ENCODE measurements around the gene ROBO1.

ROBO1 gene

GRCh38 chr3:79297245-79297960 is 470.4 kb downstream of the ROBO1 start:
- DNase-seq, result no peak

DNA sequence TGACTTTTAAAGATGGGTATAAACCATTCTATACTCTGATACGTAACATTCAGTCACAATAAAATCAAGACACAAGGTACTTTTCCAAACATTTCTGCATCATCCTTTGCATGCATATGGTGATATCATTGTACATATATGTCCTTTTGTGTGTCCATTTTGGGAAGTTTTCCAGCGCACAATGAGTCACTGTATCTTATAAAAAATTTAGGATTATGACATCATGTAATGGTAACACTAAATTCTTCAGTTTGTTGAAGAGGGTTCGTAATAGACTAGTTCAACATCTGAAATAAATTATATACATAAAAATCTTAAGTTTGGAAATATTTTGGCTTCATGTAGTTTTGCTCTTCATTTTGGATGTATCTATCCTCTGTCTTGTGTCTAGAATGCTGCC is 480.9 kb downstream of the ROBO1 start:
- DNase-seq, result no peak

DNA sequence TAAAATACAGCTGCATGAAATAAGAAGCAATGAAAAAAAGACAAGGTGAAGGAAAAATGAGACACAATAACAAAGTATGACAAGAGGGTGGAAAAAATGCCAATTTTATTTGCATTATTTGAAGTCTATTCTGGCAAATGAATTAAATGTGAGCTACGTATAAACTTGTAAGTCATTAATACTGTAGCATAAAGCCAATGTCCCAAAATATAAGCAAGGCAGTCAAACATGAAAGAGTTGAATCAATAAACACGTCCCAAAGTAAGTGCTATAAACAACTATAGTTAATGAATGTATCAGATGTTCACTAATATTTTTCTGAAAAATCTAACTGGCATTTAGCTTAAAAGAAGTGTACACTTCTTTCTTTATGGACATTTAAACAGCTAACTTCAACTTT is 481.9 kb downstream of the ROBO1 start:
- no peak for DNase-seq

- DNase-seq, result no peak
These were observed 482.4 kb downstream of the ROBO1 start for GRCh38 chr3:79285380-79285779.

- DNase-seq, result no peak
These were observed 483.0 kb downstream of the ROBO1 start for GRCh38 chr3:79284781-79285180.

DNA sequence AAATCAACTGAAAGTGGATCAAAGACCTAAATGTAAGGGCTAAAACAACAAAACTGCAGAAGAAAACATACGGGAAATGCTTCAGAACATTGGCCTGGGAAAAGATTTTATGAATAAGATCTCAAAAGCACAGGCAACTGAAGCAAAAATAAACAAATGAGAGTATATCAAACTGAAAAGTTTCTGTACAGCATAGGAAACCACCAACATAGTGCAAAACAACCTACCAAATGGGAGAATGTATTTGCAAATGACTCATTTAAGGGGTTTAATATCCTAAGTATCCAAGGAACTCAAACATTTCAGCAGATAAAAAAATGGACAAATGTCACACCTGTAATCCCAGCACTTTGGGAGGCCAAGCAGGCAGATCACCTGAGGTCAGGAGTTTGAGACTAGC is 489.1 kb downstream of the ROBO1 start:
- no peak for DNase-seq

DNA sequence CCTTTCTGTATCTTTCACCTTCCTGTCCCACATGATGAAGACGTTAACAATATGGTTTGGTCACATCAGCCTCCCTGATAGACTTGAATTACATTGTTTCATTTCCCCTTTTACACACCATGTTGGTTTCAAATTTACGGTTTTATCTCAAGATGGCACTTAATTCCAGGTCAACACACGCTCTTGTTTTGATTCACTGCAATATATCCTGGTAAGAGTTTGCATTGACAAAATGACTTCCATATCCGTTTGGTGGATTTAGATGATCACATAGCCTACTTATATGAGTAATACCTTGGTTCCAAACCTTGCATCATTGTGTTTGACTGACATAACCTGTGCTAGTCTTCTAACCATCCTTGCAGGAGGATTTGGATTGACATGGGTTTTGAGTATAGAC is 499.4 kb downstream of the ROBO1 start:
- no peak for DNase-seq

GRCh38 chr3:79264892-79265291 is 502.9 kb downstream of the ROBO1 start:
- no peak for DNase-seq

DNA sequence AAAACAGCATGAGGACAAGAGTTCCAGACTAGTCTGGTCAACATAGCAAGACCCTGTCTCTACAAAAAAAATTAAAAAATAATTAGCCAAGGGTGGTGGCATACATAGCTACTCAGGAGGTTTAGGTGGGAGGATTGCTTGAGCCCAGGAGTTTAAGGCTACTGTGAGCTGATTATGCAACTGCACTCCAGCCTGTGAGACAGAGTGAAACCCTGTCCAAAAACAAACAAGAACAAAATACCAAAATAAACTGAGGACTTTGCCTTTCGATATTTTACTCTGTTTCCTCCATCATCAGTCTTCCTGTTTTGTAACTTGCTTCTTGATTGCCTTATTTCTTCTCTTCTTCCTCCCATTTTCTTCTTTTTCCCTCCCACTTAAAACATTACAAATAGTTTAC is 504.4 kb downstream of the ROBO1 start:
- no peak for DNase-seq

GRCh38 chr3:79258479-79258878 is 509.3 kb downstream of the ROBO1 start:
- no peak for DNase-seq

DNA sequence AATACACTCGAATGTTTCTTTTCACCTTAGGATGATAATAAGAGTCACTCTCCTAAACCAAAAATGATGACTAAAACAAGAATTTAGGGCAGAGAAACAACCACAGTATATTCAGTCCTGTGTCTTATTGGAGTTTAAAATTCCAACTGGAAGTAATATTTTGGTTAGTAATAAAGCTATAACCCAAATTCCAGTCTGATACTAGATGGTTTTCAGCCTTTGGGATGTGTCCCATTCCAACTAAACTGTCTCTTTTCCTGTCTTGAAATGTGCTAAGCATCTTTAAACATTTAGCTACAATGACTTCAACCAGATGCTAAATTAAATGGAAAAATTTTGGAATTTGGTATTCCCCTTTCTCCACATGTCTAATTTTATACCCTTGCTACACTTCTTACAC is 510.0 kb downstream of the ROBO1 start:
- no peak for DNase-seq

DNA sequence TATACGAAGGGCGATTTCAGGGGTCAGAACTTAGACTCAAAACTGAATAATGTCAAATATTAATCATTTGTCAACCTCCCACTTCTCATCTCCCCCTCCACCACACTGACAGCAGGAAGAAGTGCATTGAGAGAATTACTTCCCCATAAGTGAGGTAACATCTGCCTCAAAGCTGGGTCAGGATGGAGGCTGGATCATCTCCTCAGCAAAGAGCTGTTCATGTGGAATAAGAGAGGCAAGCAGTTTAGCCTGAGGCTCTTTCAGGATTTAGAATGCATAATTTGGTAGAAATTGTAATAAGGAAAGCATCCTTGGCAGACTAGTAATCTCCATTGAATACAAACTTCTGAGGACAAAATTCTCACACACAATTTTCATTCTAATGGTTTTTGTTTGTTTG is 512.1 kb downstream of the ROBO1 start:
- no peak for DNase-seq

DNA sequence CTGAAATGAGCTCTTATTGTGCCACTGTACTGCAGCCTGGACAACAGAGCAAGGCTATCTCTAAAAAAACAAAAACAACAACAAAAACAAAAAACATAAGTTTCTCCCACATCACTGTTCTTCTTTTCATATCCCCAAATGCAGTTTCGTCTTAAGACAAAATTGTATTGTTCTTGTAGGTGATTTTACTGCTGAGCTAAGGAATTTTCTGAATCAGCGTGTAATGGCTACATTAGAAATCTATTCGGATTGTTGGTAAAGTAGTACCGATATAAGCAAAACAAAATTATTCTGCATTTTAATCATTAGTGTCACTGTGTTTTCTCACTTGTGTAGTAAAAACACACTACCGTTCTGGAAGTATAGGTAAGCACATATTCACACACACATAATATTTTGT is 512.5 kb downstream of the ROBO1 start:
- no peak for DNase-seq

DNA sequence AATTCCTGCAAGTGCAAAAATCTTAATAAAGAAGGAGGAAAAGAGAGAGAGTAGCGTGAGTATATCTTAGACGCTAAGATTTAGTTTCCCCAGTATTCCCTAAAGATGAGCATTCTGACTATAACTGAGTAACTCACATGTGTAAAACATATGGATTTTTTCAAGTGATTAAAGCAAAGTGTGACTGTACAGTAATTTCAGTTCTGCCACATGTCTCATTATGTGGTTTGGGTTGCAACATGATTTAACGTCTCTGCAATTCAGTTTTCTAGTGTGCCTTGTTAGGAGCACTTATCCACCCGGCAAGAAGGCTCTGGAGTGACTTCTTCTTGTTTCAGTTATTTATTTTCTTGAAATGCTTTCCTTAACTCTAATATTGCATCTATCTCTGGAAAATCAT is 514.1 kb downstream of the ROBO1 start:
- DNase-seq, result no peak

GRCh38 chr3:79253271-79253670 is 514.5 kb downstream of the ROBO1 start:
- DNase-seq, result no peak

DNA sequence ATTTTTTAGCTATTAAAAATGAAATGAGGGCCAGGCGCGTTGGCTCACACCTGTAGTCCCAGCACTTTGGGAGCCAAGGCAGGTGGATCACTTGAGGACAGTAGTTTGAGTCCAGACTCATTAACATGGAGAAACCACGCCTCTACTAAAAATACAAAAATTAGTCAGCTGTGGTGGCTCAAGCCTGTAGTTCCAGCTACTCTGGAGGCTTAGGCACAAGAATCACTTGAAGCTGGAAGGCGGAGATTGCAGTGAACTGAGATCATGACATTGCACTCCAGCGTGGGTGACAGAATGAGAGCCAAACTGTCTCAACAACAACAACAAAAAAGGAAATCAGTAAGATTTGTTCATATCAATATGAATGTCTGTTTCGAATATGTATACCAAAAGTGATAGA is 517.1 kb downstream of the ROBO1 start:
- no peak for DNase-seq

- no peak for DNase-seq
These were observed 518.1 kb downstream of the ROBO1 start for GRCh38 chr3:79249701-79250100.

- DNase-seq, result no peak
These were observed 520.1 kb downstream of the ROBO1 start for GRCh38 chr3:79247725-79248043.

- no peak for DNase-seq
These were observed 520.7 kb downstream of the ROBO1 start for GRCh38 chr3:79246875-79247724.

- DNase-seq, result no peak
These were observed 522.3 kb downstream of the ROBO1 start for GRCh38 chr3:79245284-79246138.

GRCh38 chr3:79236496-79236895 is 531.3 kb downstream of the ROBO1 start:
- DNase-seq, result no peak

- no peak for DNase-seq
These were observed 534.3 kb downstream of the ROBO1 start for GRCh38 chr3:79233431-79234060.

GRCh38 chr3:79230266-79230665 is 537.5 kb downstream of the ROBO1 start:
- no peak for DNase-seq

Data from islet precursor cell (in vitro differentiated cells).